ENCODE results near the gene AKNA. TPM values are rescaled to one million over a fixed set of nuclear protein-coding genes. Genes with fewer than 3 reads are reported as not detected.

AKNA gene
- total RNA-seq, 1 experiment from 2014 or later = 3.9 TPM

DNA sequence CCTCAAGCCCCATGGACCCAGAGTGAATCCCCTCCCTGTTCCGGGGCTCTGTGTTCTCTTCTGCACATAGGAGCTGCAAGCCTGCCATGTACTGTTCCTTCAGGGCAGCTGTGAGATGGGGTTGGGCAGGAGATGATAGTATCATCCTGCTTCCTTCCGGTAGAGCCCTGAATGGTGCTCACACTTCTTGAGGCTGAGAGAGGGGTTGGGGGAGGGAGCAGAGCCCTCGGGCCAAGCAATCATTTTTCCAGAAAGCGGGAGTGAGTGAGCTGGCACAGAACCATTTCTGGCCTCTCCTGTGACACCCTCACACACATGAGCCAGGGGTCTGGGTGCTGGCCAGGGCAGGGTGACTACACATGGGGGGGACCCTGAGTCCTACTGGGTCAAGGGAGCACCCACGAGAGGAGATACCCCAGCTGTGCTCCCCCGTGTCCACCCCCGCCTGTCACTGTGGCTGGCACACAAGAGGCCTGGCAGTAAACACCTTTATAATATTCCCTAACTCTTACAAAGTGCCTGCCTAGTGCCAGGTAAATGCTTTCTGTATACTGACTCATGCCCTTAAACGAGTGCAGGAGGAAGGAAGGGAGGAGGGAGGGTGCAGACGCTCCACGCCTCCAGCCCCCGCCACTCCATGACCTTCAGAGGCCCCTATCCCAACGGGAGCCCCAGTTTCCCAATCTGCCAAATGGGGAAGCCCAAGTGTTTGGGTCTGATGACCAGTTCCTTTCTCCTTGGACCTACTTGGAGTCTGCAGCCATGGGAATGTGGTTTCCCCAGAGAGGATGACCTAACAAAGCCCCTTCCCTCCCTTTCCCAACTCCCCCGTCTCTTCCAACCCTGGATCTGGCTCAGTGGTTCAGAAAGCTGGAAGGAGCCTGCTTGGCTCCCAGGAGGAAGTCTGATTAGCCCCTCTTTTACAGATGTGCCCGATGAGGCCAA is 15.5 kb downstream of the AKNA start:
- no peak overlapping the region for H3K4me3 Mint-ChIP-seq (ENCODE audit: low read depth, unreplicated experiment)
- DNase-seq = no peak
- H3K4me1 Mint-ChIP-seq (ENCODE audit: low read depth, unreplicated experiment) = no peaks in the 10 kb centered on the region
- BruUV-seq (replicated peaks) = no TSS peak
- TF ChIP-seq, protein P1, sequence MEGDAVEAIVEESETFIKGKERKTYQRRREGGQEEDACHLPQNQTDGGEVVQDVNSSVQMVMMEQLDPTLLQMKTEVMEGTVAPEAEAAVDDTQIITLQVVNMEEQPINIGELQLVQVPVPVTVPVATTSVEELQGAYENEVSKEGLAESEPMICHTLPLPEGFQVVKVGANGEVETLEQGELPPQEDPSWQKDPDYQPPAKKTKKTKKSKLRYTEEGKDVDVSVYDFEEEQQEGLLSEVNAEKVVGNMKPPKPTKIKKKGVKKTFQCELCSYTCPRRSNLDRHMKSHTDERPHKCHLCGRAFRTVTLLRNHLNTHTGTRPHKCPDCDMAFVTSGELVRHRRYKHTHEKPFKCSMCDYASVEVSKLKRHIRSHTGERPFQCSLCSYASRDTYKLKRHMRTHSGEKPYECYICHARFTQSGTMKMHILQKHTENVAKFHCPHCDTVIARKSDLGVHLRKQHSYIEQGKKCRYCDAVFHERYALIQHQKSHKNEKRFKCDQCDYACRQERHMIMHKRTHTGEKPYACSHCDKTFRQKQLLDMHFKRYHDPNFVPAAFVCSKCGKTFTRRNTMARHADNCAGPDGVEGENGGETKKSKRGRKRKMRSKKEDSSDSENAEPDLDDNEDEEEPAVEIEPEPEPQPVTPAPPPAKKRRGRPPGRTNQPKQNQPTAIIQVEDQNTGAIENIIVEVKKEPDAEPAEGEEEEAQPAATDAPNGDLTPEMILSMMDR (IDR thresholded peaks at IDR 0.05; ENCODE audit: unreplicated experiment) = no peak
- H3K27ac Mint-ChIP-seq (ENCODE audit: unreplicated experiment) = no peak overlapping the region
- no peaks in the 10 kb centered on the region for H3K27me3 Mint-ChIP-seq (ENCODE audit: unreplicated experiment)
- intact Hi-C loops (cut with micrococcal nuclease; ENCODE audit: unreplicated experiment) = no loop called here
- no peaks in the 10 kb centered on the region for H3K9me3 Mint-ChIP-seq (ENCODE audit: low read depth, unreplicated experiment)
- CTCF ChIA-PET = no interaction called here
- no peaks in the 10 kb centered on the region for H3K36me3 Mint-ChIP-seq (ENCODE audit: insufficient read depth, unreplicated experiment)

DNA sequence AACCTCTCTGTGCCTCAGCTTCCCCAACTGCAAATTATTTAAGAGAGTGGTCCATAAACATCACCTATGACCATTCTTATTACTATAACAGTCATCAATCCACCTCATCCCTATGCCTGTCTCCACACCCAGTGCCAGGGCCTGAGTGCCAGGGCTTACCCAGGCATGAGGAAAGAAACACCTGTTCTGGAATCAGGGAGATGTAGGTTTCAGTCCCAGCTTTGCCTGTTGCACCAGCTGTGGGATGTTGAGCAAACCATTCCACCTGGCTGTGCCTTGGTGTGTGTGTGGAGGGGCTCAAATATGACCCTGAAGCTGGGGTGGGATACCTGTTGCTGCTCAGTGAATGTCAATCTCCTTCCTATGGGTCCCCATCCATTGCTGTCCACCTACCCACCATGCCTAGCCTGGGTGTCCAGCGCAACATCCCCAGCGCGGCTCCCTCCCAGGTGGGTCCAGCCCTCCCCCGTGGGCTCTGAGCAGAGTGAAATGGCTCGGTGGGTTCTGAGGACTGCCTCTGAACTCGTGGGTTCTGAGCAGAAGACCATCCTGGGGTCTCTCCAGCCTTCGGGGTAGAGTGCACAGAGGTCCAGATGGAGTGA is 16.3 kb downstream of the AKNA start:
- BruUV-seq (replicated peaks) = no TSS peak
- Mint-ChIP-seq H3K4me1 (ENCODE audit: low read depth, unreplicated experiment) (peaks cover 4% of the 10 kb centered on the region), H3K36me3 (ENCODE audit: insufficient read depth, unreplicated experiment) (no peaks in the 10 kb centered on the region), H3K27me3 (ENCODE audit: unreplicated experiment) (no peaks in the 10 kb centered on the region), H3K27ac (ENCODE audit: unreplicated experiment) (no peak overlapping the region), H3K9me3 (ENCODE audit: low read depth, unreplicated experiment) (no peaks in the 10 kb centered on the region), H3K4me3 (ENCODE audit: low read depth, unreplicated experiment) (no peak overlapping the region)
- CTCF ChIA-PET = no interaction called here
- no peak for DNase-seq
- intact Hi-C loops (cut with micrococcal nuclease; ENCODE audit: unreplicated experiment) = no loop called here
- TF ChIP-seq, protein P1 (IDR thresholded peaks at IDR 0.05; ENCODE audit: unreplicated experiment) = no peak

DNA sequence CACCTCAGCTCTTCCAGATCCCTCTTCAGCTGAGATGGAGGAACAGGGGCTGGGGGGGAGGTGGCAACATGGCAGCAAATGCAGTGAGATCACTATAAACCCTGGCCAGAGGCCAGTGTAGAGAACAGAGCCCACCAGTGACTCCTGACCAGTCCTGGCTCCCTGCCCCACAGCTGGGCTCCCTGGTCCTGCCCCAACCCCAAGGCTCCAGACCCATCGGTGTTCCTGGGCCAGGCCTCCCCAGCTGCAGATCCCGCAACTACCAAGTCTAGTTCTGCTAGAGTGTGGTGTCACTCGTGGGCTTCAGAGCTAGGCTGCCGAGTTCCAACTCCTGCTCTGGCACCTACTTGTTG is 16.8 kb downstream of the AKNA start:
- intact Hi-C loops (cut with micrococcal nuclease; ENCODE audit: unreplicated experiment) = no loop called here
- no peak overlapping the region for H3K27ac Mint-ChIP-seq (ENCODE audit: unreplicated experiment)
- no peak for DNase-seq
- no peaks in the 10 kb centered on the region for H3K36me3 Mint-ChIP-seq (ENCODE audit: insufficient read depth, unreplicated experiment)
- H3K4me1 Mint-ChIP-seq (ENCODE audit: low read depth, unreplicated experiment) = peaks cover 9% of the 10 kb centered on the region
- no TSS peak for BruUV-seq (replicated peaks)
- TF ChIP-seq, protein P1 (IDR thresholded peaks at IDR 0.05; ENCODE audit: unreplicated experiment) = no peak
- no peaks in the 10 kb centered on the region for H3K27me3 Mint-ChIP-seq (ENCODE audit: unreplicated experiment)
- no peaks in the 10 kb centered on the region for H3K9me3 Mint-ChIP-seq (ENCODE audit: low read depth, unreplicated experiment)
- H3K4me3 Mint-ChIP-seq (ENCODE audit: low read depth, unreplicated experiment) = no peak overlapping the region
- CTCF ChIA-PET = no interaction called here

DNA sequence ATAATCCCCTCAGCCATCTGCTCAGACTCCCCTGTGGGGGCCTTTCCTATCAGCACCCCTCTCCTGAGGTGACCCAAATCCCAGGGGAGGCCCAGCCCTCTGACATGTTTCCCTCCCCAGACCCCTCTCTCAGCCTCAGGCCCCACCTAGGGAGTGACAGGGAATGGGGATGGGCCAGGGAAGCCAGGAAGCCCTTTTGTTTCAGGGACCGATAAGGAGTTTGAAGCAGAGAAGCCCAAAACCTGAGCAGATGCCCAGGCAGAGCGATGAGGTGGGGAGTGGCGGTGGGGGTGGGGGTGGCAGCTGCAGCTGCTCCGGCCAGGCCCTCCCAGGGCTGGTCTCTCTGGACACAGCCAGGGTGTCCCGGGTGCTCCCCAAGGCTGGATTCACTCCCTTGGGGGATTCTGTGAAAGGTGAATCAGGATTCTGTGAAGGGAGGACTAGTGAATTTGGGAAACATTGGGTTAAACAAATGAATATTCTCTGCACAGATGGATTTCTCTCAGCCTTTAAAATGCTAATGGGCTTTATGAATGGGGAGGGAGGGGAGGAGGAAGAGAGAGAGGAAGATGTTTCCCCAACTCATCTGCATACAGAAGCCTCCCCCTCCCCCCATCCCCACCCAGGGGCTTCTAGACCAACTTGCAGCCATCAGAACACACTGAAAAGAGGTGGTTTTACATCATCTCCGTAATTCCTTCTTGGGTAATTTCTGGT is 17.4 kb downstream of the AKNA start:
- no peak for DNase-seq
- CTCF ChIA-PET = no interaction called here
- no TSS peak for BruUV-seq (replicated peaks)
- TF ChIP-seq, protein P1 (IDR thresholded peaks at IDR 0.05; ENCODE audit: unreplicated experiment) = no peak
- H3K36me3 Mint-ChIP-seq (ENCODE audit: insufficient read depth, unreplicated experiment) = no peaks in the 10 kb centered on the region
- no peak overlapping the region for H3K27ac Mint-ChIP-seq (ENCODE audit: unreplicated experiment)
- no peaks in the 10 kb centered on the region for H3K9me3 Mint-ChIP-seq (ENCODE audit: low read depth, unreplicated experiment)
- H3K4me3 Mint-ChIP-seq (ENCODE audit: low read depth, unreplicated experiment) = no peak overlapping the region
- H3K4me1 Mint-ChIP-seq (ENCODE audit: low read depth, unreplicated experiment) = peaks cover 10% of the 10 kb centered on the region
- H3K27me3 Mint-ChIP-seq (ENCODE audit: unreplicated experiment) = no peaks in the 10 kb centered on the region
- intact Hi-C loops (cut with micrococcal nuclease; ENCODE audit: unreplicated experiment) = no loop called here

All from Calu3 (cell line).